HEK293 (cell line): ENCODE data around the gene OPCML.

ENCODE experiments used
- CTCF ChIA-PET: fragments of 350-600 bp; formaldehyde crosslinking; extraction: SDS; loops from one replicate; lab custom pipeline; 2021; ENCODE audit warnings: antibody characterized with exemption; lab: Yijun Ruan, JAX
- POLR2A ChIA-PET: fragments of 300-600 bp; formaldehyde crosslinking; extraction: SDS; loops from one replicate; lab custom pipeline; 2020; ENCODE audit warnings: antibody characterized with exemption, inconsistent platforms; lab: Yijun Ruan, JAX
- H3K27ac ChIP-seq: fragments of 200-500 bp; sonication (Bioruptor generic); 2 replicates; pipeline ENCODE4 v1.5.1; 2014; ENCODE audit warnings: low read depth, low read length, control low read depth, inconsistent platforms; ENCODE audit errors: extremely low read depth
- H3K36me3 ChIP-seq, 2 experiments: fragments of 200-500 bp in 1 of 2; sonication (Bioruptor generic) in 1 of 2; 1 replicate in 1 of 2; 2 replicates in 1 of 2; pipeline ENCODE4 v1.5.1; 2014 to 2017; ENCODE audit warnings: inconsistent platforms in 2 of 2, low read length in 2 of 2; ENCODE audit not compliant: control insufficient read depth in 2 of 2, insufficient read depth in 1 of 2
- H3K4me1 ChIP-seq: fragments of 200-500 bp; sonication (Bioruptor generic); 2 replicates; pipeline ENCODE4 v1.5.1; 2014; ENCODE audit warnings: mild to moderate bottlenecking, low read length, inconsistent platforms; ENCODE audit not compliant: control insufficient read depth, insufficient read depth
- H3K4me3 ChIP-seq: 2 replicates; pipeline ENCODE4 v1.5.1; 2011; ENCODE audit warnings: low read depth, mild to moderate bottlenecking, control low read depth, low read length, moderate library complexity
- H3K9me3 ChIP-seq: fragments of 200-500 bp; sonication (Bioruptor generic); 2 replicates; pipeline ENCODE4 v1.5.1; 2014; ENCODE audit warnings: low read depth, low read length, inconsistent platforms; ENCODE audit not compliant: control insufficient read depth, insufficient read depth
- BCL6B ChIP-seq: fragments of 450-650 bp; formaldehyde crosslinking; IDR thresholded peaks from 2 replicates; pipeline ENCODE4 v1.5.1; 2017; ENCODE audit warnings: missing biosample characterization, missing genetic modification characterization
- GLIS2 ChIP-seq: fragments of 450-650 bp; formaldehyde crosslinking; IDR thresholded peaks from 2 replicates; pipeline ENCODE4 v1.5.1; 2016; ENCODE audit warnings: missing biosample characterization, missing genetic modification characterization
- RBAK ChIP-seq: fragments of 450-650 bp; formaldehyde crosslinking; IDR thresholded peaks from 2 replicates; pipeline ENCODE4 v1.5.1; 2016; ENCODE audit warnings: missing biosample characterization, missing genetic modification characterization
- SP2 ChIP-seq: fragments of 450-650 bp; formaldehyde crosslinking; IDR thresholded peaks from 2 replicates; pipeline ENCODE4 v1.5.1; 2016; ENCODE audit warnings: missing biosample characterization, missing genetic modification characterization
- ZBTB48 ChIP-seq: fragments of 450-650 bp; formaldehyde crosslinking; IDR thresholded peaks from 2 replicates; pipeline ENCODE4 v1.5.1; 2016; ENCODE audit warnings: missing biosample characterization, missing genetic modification characterization
- ZNF202 ChIP-seq: fragments of 450-650 bp; formaldehyde crosslinking; IDR thresholded peaks from 2 replicates; pipeline ENCODE4 v1.5.1; 2016; ENCODE audit warnings: missing biosample characterization, missing genetic modification characterization, borderline replicate concordance
- ZNF214 ChIP-seq: fragments of 450-650 bp; formaldehyde crosslinking; IDR thresholded peaks from 2 replicates; pipeline ENCODE4 v1.5.1; 2017; ENCODE audit warnings: missing biosample characterization, mild to moderate bottlenecking, missing genetic modification characterization, borderline replicate concordance
- ZNF311 ChIP-seq: fragments of 450-650 bp; formaldehyde crosslinking; IDR thresholded peaks from 2 replicates; pipeline ENCODE4 v1.5.1; 2017; ENCODE audit warnings: missing biosample characterization, missing genetic modification characterization, borderline replicate concordance
- ZNF335 ChIP-seq: fragments of 450-650 bp; formaldehyde crosslinking; conservative IDR thresholded peaks from 2 replicates; pipeline ENCODE4 v1.5.1; 2016; ENCODE audit warnings: missing biosample characterization, missing genetic modification characterization
- ZNF398 ChIP-seq: fragments of 450-650 bp; formaldehyde crosslinking; IDR thresholded peaks from 2 replicates; pipeline ENCODE4 v1.5.1; 2017; ENCODE audit warnings: missing biosample characterization, missing genetic modification characterization
- ZNF404 ChIP-seq: fragments of 450-650 bp; formaldehyde crosslinking; IDR thresholded peaks from 2 replicates; pipeline ENCODE4 v1.5.1; 2017; ENCODE audit warnings: missing biosample characterization, missing genetic modification characterization
- ZNF510 ChIP-seq: fragments of 450-650 bp; formaldehyde crosslinking; IDR thresholded peaks from 2 replicates; pipeline ENCODE4 v1.5.1; 2018; ENCODE audit warnings: mild to moderate bottlenecking, missing genetic modification characterization, missing biosample characterization; ENCODE audit not compliant: insufficient replicate concordance
- ZNF558 ChIP-seq: fragments of 450-650 bp; formaldehyde crosslinking; IDR thresholded peaks from 2 replicates; pipeline ENCODE4 v1.5.1; 2016; ENCODE audit warnings: missing biosample characterization, missing genetic modification characterization
- ZNF561 ChIP-seq: fragments of 450-650 bp; IDR thresholded peaks from 2 replicates; pipeline ENCODE4 v1.5.1; 2018; ENCODE audit warnings: missing biosample characterization, missing genetic modification characterization, borderline replicate concordance
- ZNF76 ChIP-seq: fragments of 450-650 bp; formaldehyde crosslinking; IDR thresholded peaks from 2 replicates; pipeline ENCODE4; 2016; ENCODE audit warnings: low read depth, missing biosample characterization, missing genetic modification characterization, borderline replicate concordance
- ZNF843 ChIP-seq: fragments of 450-650 bp; formaldehyde crosslinking; IDR thresholded peaks from 2 replicates; pipeline ENCODE4 v1.5.1; 2016; ENCODE audit warnings: missing biosample characterization, missing genetic modification characterization
- ZXDB ChIP-seq: fragments of 450-650 bp; formaldehyde crosslinking; IDR thresholded peaks from 2 replicates; pipeline ENCODE4 v1.5.1; 2016; ENCODE audit warnings: missing biosample characterization, missing genetic modification characterization
- TF ChIP-seq, protein P1 (sequence below): fragments of 450-650 bp; formaldehyde crosslinking; IDR thresholded peaks from 2 replicates; pipeline ENCODE4 v1.5.1; 2017; ENCODE audit warnings: missing biosample characterization, missing genetic modification characterization
- TF ChIP-seq, protein P2 (sequence below): fragments of 450-650 bp; formaldehyde crosslinking; IDR thresholded peaks from 2 replicates; pipeline ENCODE4 v1.5.1; 2016; ENCODE audit warnings: missing biosample characterization, missing genetic modification characterization, low read depth
- TF ChIP-seq, protein P3 (sequence below): fragments of 450-650 bp; formaldehyde crosslinking; conservative IDR thresholded peaks from 2 replicates; pipeline ENCODE4 v1.5.1; 2016; ENCODE audit warnings: low read depth, missing biosample characterization, missing genetic modification characterization

The OPCML gene

GRCh38 chr11:133425245-133425644, 107.1 kb downstream of the OPCML start:
- H3K27ac ChIP-seq, result no peak overlapping the region
- H3K4me1 ChIP-seq, result no peaks in the 10 kb centered on the region
- TF ChIP-seq ZNF76 (tag by site-specific recombination) (no peak), ZNF202 (no peak), ZNF398 (tag by site-specific recombination) (no peak), ZNF558 (no peak), ZNF311 (no peak), ZNF561 (tag by site-specific recombination) (no peak), ZNF404 (tag by site-specific recombination) (no peak), ZXDB (tag by site-specific recombination) (no peak), GLIS2 (tag by site-specific recombination) (no peak), ZBTB48 (no peak), SP2 (tag by site-specific recombination) (no peak), RBAK (tag by site-specific recombination) (no peak), ZNF843 (tag by site-specific recombination) (no peak), ZNF335 (tag by site-specific recombination) (no peak), BCL6B (tag by site-specific recombination) (no peak), ZNF510 (no peak), ZNF214 (tag by site-specific recombination) (no peak)
- TF ChIP-seq, protein P1, sequence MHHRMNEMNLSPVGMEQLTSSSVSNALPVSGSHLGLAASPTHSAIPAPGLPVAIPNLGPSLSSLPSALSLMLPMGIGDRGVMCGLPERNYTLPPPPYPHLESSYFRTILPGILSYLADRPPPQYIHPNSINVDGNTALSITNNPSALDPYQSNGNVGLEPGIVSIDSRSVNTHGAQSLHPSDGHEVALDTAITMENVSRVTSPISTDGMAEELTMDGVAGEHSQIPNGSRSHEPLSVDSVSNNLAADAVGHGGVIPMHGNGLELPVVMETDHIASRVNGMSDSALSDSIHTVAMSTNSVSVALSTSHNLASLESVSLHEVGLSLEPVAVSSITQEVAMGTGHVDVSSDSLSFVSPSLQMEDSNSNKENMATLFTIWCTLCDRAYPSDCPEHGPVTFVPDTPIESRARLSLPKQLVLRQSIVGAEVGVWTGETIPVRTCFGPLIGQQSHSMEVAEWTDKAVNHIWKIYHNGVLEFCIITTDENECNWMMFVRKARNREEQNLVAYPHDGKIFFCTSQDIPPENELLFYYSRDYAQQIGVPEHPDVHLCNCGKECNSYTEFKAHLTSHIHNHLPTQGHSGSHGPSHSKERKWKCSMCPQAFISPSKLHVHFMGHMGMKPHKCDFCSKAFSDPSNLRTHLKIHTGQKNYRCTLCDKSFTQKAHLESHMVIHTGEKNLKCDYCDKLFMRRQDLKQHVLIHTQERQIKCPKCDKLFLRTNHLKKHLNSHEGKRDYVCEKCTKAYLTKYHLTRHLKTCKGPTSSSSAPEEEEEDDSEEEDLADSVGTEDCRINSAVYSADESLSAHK (tag by site-specific recombination), result no peak
- TF ChIP-seq, protein P2, sequence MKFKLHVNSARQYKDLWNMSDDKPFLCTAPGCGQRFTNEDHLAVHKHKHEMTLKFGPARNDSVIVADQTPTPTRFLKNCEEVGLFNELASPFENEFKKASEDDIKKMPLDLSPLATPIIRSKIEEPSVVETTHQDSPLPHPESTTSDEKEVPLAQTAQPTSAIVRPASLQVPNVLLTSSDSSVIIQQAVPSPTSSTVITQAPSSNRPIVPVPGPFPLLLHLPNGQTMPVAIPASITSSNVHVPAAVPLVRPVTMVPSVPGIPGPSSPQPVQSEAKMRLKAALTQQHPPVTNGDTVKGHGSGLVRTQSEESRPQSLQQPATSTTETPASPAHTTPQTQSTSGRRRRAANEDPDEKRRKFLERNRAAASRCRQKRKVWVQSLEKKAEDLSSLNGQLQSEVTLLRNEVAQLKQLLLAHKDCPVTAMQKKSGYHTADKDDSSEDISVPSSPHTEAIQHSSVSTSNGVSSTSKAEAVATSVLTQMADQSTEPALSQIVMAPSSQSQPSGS (tag by site-specific recombination), result no peak
- no peaks in the 10 kb centered on the region for H3K9me3 ChIP-seq
- ChIA-PET POLR2A (no interaction called here), CTCF (interaction anchor here (0.5 to 1.5 kb wide), 2 partner anchors 8 to 11 kb away, joined by 3 to 4 read pairs; no protein-coding TSS in a partner anchor)
- no peaks in the 10 kb centered on the region for H3K36me3 ChIP-seq
- H3K4me3 ChIP-seq, result no peak overlapping the region

GRCh38 chr11:133418218-133418617, 114.1 kb downstream of the OPCML start:
- Histone ChIP-seq H3K4me1 (no peaks in the 10 kb centered on the region), H3K27ac (no peak overlapping the region), H3K9me3 (no peaks in the 10 kb centered on the region), H3K4me3 (no peak overlapping the region), H3K36me3 (no peaks in the 10 kb centered on the region)
- ChIA-PET CTCF (no interaction called here), POLR2A (no interaction called here)
- TF ChIP-seq, protein P3, sequence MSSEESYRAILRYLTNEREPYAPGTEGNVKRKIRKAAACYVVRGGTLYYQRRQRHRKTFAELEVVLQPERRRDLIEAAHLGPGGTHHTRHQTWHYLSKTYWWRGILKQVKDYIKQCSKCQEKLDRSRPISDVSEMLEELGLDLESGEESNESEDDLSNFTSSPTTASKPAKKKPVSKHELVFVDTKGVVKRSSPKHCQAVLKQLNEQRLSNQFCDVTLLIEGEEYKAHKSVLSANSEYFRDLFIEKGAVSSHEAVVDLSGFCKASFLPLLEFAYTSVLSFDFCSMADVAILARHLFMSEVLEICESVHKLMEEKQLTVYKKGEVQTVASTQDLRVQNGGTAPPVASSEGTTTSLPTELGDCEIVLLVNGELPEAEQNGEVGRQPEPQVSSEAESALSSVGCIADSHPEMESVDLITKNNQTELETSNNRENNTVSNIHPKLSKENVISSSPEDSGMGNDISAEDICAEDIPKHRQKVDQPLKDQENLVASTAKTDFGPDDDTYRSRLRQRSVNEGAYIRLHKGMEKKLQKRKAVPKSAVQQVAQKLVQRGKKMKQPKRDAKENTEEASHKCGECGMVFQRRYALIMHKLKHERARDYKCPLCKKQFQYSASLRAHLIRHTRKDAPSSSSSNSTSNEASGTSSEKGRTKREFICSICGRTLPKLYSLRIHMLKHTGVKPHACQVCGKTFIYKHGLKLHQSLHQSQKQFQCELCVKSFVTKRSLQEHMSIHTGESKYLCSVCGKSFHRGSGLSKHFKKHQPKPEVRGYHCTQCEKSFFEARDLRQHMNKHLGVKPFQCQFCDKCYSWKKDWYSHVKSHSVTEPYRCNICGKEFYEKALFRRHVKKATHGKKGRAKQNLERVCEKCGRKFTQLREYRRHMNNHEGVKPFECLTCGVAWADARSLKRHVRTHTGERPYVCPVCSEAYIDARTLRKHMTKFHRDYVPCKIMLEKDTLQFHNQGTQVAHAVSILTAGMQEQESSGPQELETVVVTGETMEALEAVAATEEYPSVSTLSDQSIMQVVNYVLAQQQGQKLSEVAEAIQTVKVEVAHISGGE (tag by site-specific recombination), result no peak
